ENCODE measurements around the gene TAC3. TPM values are rescaled to one million over a fixed set of nuclear protein-coding genes. Genes with fewer than 3 reads are reported as not detected.
"Not testable (repeated sequence)": the region's sequence is repeated elsewhere in the genome, so short reads cannot be mapped to it uniquely, and the experiment has no call there.

TAC3 gene
- polyA plus RNA-seq, 3 donors = 0.54 to 1.4 (median 0.75) TPM

DNA sequence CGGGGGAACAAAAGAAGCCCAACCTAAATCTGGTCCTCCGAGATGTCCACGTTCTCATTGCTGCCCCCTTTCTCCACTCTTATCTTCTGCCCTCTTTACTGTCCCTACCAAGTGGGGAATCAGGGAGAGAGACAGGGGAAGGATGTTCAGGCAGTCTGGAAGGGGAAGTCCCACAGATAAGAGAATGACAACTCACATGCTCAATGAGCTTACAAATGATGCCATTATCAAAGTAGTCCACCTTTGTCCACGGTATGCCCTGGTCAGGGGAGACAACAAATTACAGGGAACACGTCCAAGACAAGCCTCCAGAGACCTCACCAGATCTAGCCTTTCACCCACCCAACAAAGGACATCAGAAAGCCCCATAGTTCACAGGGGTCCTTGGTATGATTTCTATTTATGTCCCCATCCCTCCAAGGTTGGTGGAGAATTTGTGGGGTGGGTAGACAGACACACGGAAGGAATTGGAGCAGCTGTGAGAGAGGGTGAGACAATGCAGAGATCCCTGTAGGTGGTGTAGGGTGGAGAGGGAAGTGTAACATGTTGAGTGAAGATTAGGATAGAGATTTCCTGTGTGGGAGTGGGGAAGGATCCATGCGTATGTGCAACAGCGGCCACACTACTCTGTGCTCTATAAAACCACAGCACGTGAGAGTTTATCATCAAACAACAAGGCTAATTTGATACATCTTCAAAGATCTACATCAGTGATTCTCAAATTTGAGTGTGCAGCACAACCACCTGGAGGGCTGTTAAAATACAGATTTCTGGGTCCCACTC lies 22.9 kb upstream of the TAC3 start:
- DNase-seq (ENCODE audit: low read depth in 3 of 3, low spot score in 2 of 3) = no peak

DNA sequence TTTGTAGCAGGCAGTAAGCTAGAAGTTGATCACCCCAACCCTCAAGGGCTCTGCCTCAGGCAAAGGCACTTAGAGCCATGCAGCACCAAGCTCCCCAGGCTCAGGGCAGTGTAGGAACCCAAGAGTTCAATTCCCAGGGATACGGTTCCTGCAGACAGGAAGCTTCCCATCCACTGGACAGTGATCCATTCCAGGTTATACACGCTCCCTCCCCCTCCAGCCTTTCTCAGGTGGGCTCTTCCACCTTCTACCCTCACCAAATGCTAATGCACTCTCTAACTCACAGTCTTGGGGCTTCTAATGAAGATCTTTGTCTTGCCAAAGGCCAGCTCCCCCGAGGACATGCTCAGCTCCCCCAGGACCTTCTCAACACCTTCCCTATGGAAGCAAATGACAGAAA lies 20.9 kb upstream of the TAC3 start:
- DNase-seq (ENCODE audit: low read depth in 3 of 3, low spot score in 2 of 3) = no peak

- DNase-seq (ENCODE audit: low read depth in 3 of 3, low spot score in 2 of 3) = no peak
Observed at GRCh38 chr12:57033431-57033830, 17.1 kb upstream of the TAC3 start.

- no peak for DNase-seq (ENCODE audit: low read depth in 3 of 3, low spot score in 2 of 3)
Observed at GRCh38 chr12:57031789-57032188, 15.5 kb upstream of the TAC3 start.

DNA sequence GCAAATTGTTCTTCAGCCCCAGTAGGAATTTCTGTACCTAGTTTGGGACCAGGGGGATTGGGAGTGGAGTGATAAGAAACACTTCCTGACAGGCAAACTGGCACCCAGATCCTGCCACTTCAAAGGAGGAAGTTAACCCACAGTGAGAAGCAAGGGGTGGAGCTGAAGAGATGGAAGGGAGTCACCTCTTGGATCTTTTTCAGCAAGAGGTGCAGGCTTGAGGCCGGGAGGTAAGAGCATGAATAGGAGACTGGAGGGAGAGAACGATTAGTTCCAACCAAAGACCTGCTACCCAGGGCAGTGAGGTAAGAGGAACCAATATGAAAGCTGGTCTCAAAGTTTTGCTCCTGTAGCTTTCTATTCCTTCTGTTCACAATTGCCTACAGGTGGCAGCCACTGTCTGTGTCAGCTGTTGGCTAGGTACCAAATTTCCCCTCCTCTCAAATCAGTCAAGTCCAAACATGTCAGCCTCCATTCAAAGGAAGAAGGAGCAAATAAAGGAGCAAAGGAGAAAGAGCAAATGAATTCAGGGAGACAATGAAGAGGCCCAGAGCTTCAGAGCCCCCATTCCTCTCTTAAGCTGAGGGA lies 14.9 kb upstream of the TAC3 start:
- no peak for DNase-seq (ENCODE audit: low read depth in 3 of 3, low spot score in 2 of 3)

DNA sequence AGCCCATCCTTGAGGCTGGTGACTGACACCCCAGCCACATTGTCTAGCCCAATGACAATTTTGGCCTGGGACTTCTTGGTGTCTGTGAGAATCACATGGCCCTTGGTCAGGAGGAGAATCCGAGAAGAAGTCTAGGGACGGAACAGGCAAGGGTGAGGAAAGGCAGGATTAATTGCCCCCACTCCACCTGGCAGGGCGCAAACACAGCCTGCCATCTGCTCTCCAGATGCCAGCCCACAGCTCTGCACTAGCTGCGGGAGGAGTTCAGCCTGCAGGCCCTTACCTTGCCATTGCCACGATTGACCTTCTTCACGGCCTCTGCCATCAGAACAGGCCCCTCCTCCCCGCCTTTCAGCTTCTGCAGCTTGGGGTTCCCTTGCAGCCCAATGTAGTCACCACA lies 13.1 kb upstream of the TAC3 start:
- DNase-seq (ENCODE audit: low read depth in 3 of 3, low spot score in 2 of 3) = no peak

GRCh38 chr12:57027805-57028153 lies 11.4 kb upstream of the TAC3 start:
- DNase-seq (ENCODE audit: low read depth in 3 of 3, low spot score in 2 of 3) = no peak

- no peak for DNase-seq (ENCODE audit: low read depth in 3 of 3, low spot score in 2 of 3)
Observed at GRCh38 chr12:57027011-57027804, 10.9 kb upstream of the TAC3 start.

DNA sequence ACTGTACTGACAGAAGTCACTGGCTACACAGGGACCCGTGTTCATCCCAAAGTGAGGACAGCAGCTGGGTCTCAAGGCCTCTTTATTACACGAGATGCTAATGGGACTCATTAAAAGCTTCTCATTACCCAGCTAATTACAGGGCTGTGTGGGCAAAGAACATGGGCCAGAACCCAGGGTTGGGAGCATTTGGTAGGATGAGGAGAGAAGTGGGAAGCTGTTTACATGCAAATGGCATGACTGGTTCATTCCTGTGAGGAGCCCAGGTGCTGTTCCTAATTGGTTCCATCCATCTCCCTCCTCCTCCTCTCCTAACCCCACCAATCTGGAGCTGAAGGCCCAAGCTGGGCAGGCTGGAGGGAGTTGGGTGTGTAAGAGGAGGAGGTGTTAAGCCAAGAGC lies 8.9 kb upstream of the TAC3 start:
- no peak for DNase-seq (ENCODE audit: low read depth in 3 of 3, low spot score in 2 of 3)

DNA sequence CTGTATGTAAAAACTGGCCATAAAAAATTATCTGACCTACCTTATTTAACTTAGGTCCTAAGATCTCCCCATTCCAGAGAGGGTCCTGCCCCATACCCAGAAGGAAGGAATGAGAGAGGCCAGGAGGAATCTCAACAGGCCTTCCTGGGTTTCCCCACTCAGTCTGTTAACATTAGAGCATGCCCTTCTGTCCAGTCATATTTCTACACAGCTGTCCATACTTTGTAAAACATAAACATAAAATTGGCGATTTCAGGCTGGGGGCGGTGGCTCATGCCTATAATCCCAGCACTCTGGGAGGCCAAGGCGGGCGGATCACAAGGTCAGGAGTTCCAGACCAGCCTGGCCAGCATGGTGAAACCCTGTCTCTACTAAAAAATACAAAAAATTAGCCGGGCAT lies 6.0 kb upstream of the TAC3 start:
- DNase-seq (ENCODE audit: low read depth in 3 of 3, low spot score in 2 of 3) = not testable (repeated sequence)

GRCh38 chr12:57019983-57020719 lies 3.8 kb upstream of the TAC3 start:
- DNase-seq (ENCODE audit: low read depth in 3 of 3, low spot score in 2 of 3) = no peak

DNA sequence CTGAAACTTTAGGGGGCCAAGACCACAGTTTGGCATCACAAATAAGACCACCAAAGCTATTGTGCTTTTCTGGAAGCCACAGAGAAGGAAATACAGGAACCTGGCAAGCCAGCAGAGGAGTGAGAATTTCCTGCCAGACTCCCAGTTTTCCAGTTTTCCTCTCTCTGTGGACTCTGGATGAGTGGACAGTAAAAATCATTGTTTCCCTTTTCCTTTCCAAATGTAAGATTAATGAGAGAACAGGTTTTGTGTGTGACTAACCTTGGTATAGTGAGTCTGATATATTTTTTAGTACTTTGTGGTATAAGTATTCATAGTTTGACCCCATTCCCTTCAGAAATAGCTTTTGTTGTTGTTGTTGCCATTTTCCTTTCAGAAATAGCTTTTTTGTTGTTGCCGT lies 2.6 kb upstream of the TAC3 start:
- DNase-seq (ENCODE audit: low read depth in 3 of 3, low spot score in 2 of 3) = no peak

GRCh38 chr12:57018353-57018752 lies 2.0 kb upstream of the TAC3 start:
- not testable (repeated sequence) for DNase-seq (ENCODE audit: low read depth in 3 of 3, low spot score in 2 of 3)

DNA sequence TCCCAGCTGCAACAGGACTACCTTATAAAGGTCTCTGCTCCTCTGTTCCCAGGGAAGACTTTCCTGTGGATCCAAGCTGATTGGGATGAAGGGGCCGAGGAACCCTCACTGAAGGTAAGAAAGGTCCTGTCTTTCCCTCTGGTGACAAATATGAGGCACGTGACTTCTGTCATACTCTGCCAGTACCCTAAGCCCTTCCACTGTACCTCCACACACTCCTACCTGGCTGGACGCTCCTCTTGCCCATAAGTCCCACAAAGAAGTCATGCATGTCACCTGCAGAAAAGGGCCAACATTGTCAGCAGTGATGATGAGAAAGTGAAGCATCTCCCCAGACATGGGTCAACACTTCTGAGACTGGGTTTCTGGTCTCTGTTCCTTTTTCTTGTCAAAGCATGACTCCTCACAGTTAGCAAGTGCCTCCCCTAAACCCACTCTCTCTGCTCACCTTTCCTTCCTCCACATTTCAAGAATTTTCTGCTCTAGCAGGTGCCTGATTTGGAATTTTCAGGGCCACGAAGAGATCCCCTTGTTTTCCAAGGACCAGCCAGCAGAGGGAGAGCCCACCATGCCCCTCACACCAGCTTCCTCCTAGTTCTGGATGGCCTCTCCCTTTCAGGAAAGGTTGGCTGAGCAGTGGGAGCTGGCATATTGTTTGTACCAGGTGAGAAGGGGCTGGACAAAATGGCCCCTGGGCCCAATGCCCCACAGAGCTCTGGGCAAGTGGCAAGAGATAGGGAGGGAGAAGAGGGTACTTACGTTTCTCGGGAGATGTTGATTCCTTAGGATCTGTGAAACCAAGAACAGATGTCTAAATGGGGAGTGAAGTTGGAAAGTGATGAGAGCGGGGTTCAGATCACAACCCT lies 3.5 kb downstream of the TAC3 start:
- DNase-seq (ENCODE audit: low read depth in 3 of 3, low spot score in 2 of 3) = no peak

DNA sequence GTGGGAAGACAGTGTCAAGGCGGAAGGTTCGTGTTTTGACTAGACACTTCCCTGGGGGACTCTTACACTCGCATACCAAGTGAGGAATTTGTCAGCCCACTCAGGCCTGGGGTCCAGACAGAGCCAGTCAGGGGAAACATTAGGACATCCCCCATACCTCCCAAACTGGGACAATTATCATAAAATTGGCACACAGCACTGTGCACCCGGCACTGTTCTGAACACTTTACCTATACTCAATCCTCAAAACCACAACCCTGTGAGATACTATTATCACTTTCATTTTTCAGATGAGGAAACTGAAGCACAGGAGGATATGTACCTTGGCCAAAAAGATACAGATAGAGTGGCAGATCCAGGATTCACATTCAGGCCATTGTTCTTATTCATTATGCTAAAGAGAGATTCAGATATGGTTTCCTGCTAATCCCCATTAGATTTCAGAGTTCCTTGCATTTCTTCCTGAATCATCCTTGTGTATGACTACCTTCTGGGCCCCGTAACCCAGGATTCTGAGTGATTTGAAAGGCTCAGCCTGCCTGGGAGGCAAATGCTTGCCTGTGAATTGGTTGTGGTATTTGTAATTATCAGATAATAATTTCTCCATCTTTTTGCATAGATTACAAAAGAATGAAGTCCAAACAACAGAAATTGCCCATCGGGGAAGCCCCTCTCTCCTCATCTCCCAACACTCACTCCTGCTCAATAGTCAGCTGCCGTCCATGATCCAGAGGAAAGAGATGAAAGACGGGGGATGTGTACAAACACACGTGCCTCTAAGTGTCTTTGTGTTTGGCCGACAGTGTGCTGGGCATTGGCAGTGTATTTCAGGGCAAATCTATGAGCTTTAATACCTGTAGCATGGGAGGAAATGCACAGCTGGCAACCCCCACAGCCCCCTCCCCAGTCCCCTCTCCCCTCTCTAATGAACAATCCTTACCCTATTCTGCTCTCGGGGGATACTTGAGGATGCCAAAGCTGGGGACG lies 4.6 kb downstream of the TAC3 start:
- no peak for DNase-seq (ENCODE audit: low read depth in 3 of 3, low spot score in 2 of 3)

- no peak for DNase-seq (ENCODE audit: low read depth in 3 of 3, low spot score in 2 of 3)
Observed at GRCh38 chr12:57010627-57011247, 5.6 kb downstream of the TAC3 start.

DNA sequence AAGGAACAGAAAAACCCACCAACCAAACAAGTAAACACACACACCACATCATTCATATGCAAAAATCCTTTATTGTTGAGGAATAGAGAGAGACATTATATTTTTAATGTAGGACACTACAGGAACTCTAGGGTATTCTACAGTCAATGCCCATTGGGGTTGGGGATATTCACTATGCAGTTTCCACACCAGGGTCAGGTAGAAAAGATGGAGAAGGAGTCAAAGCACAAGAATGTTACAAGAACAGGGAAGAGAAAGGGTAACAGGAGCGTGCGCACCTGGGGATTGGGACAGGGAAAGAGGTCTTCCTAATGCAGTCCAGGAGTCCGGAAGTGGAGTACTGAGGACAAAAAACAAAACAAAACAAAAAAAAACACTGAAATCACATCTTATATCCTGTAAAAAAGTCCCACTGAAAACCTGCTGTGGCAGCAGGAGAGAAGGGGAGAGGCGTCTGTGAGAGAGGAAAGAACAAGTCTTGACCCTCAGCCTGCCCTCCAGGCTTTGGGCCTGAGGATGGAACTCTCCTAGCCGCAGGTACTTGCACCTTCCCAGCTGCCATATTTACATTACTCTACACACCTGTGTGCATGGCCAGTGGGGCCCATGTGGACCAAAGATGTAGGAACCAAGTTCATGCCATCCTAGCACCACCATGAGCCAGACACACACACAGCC lies 6.2 kb downstream of the TAC3 start:
- DNase-seq (ENCODE audit: low read depth in 3 of 3, low spot score in 2 of 3) = no peak

GRCh38 chr12:57008178-57008577 lies 8.2 kb downstream of the TAC3 start:
- DNase-seq (ENCODE audit: low read depth in 3 of 3, low spot score in 2 of 3) = peak in 1 of 3 donors; percentile 51

Measured in right renal cortex interstitium (tissue), 3 donors.